OCI-LY7 (cell line): Measurements from ENCODE around the gene LGALS16. TPM values are rescaled to one million over a fixed set of nuclear protein-coding genes. Genes with fewer than 3 reads are reported as not detected.

ENCODE experiments used
- Bru-seq: library from RNA; stranded (reverse); fragments of 400-500 nt; gene quantifications from one replicate; lab custom pipeline; 2021; lab: Mats Ljungman, UMichigan
- BruChase-seq, 2 experiments: library from RNA; stranded (reverse); fragments of 400-500 nt; gene quantifications; one replicate each; lab custom pipeline; 2021; lab: Mats Ljungman, UMichigan
- BruUV-seq: library from RNA; stranded (reverse); fragments of 400-500 nt; replicated peaks from 2 replicates; lab custom pipeline; 2021; lab: Mats Ljungman, UMichigan
- CTCF ChIA-PET: fragments of 300-600 bp; sonication (Branson Sonifier 250); formaldehyde crosslinking; loops from one replicate; lab custom pipeline; 2022; ENCODE audit warnings: antibody characterized with exemption; ENCODE audit not compliant: unreplicated experiment; lab: Charles Lee
- POLR2A ChIA-PET: fragments of 300-600 bp; sonication (Branson Sonifier 250); formaldehyde crosslinking; loops from one replicate; lab custom pipeline; 2022; ENCODE audit warnings: antibody characterized with exemption; lab: Charles Lee
- DNase-seq: peaks from one replicate; pipeline ENCODE4 v3.0.0-alpha.2; 2015; ENCODE audit warnings: low spot score
- H2AFZ ChIP-seq: fragments of 200-600 bp; sonication (generic), shearing (Covaris generic); 2 replicates; pipeline ENCODE4 v1.6.1; 2014; ENCODE audit warnings: mild to moderate bottlenecking, antibody characterized with exemption, low read length, moderate library complexity
- H3K27ac ChIP-seq: fragments of 200-600 bp; sonication (generic); 2 replicates; pipeline ENCODE4 v1.5.1; 2014; ENCODE audit warnings: mixed run types, low read depth, mild to moderate bottlenecking, moderate library complexity, low read length, inconsistent platforms; ENCODE audit not compliant: poor library complexity, severe bottlenecking
- H3K36me3 ChIP-seq: fragments of 200-600 bp; sonication (generic); 2 replicates; pipeline ENCODE4 v1.6.1; 2014; ENCODE audit warnings: mild to moderate bottlenecking, antibody characterized with exemption, low read length, moderate library complexity, mixed read lengths; ENCODE audit not compliant: insufficient read depth
- H3K4me1 ChIP-seq: fragments of 200-600 bp; sonication (generic); 2 replicates; pipeline ENCODE4 v1.5.1; 2014; ENCODE audit warnings: mild to moderate bottlenecking, low read length; ENCODE audit not compliant: insufficient read depth, poor library complexity, severe bottlenecking
- H3K4me2 ChIP-seq: fragments of 200-600 bp; sonication (generic); 2 replicates; pipeline ENCODE4 v1.6.1; 2014; ENCODE audit warnings: mild to moderate bottlenecking, low read length
- H3K4me3 ChIP-seq: fragments of 200-600 bp; sonication (generic); 2 replicates; pipeline ENCODE4 v1.5.1; 2014; ENCODE audit warnings: mild to moderate bottlenecking, low read depth, low read length; ENCODE audit not compliant: poor library complexity, severe bottlenecking
- H3K79me2 ChIP-seq: fragments of 200-600 bp; sonication (generic); 2 replicates; pipeline ENCODE4 v1.6.1; 2016; ENCODE audit warnings: low read depth, mild to moderate bottlenecking, low read length, moderate library complexity, mixed read lengths; ENCODE audit not compliant: insufficient read depth
- H3K9me2 ChIP-seq: fragments of 200-600 bp; sonication (generic); 2 replicates; pipeline ENCODE4 v1.6.1; 2016; ENCODE audit warnings: mild to moderate bottlenecking, low read length, mixed read lengths; ENCODE audit not compliant: insufficient read depth
- H3K9me3 ChIP-seq: fragments of 200-600 bp; sonication (generic); 2 replicates; pipeline ENCODE4 v1.6.1; 2014; ENCODE audit warnings: mild to moderate bottlenecking, mixed run types, low read length, mixed read lengths
- H4K20me1 ChIP-seq: fragments of 200-600 bp; sonication (generic); 2 replicates; pipeline ENCODE4 v1.6.1; 2014; ENCODE audit warnings: mild to moderate bottlenecking, antibody characterized with exemption, low read length, moderate library complexity, mixed read lengths; ENCODE audit not compliant: insufficient read depth
- EZH2phosphoT487 ChIP-seq: fragments of 200-600 bp; sonication (generic); IDR thresholded peaks from 2 replicates; pipeline ENCODE4 v1.6.1; 2018; ENCODE audit warnings: low read depth, borderline replicate concordance, mild to moderate bottlenecking, mixed run types, antibody characterized with exemption, low read length, moderate library complexity, mixed read lengths
- intact Hi-C: fragments of 100-400 bp; cut with micrococcal nuclease; formaldehyde crosslinking; loops from one replicate; pipeline ENCODE4 v1.10.0; 2022; ENCODE audit not compliant: unreplicated experiment
- long read RNA-seq: library from polyadenylated mRNA; stranded (forward); transcript quantifications from one replicate; pipeline ENCODE4 v2.0.0, GENCODE V29; 2022
- total RNA-seq, 2 experiments: library from RNA; depleted of rRNA in 1 of 2; stranded (reverse); fragments of >200 nt in 1 of 2; shearing (Covaris generic) in 1 of 2; gene quantifications; 2 replicates each; pipeline ENCODE4 v1.2.3, GENCODE V29; 2014 to 2022
- TF ChIP-seq, protein P1 (sequence below): fragments of 200-600 bp; sonication (generic); conservative IDR thresholded peaks from 2 replicates; pipeline ENCODE4 v1.5.1; 2014; ENCODE audit warnings: mild to moderate bottlenecking, antibody characterized with exemption, low read length, moderate library complexity, mixed read lengths

Gene LGALS16
- total RNA-seq (2014; rRNA removed; shearing (Covaris generic)) (not detected in 2 replicates), total RNA-seq (2022) (not detected in 2 replicates), Bru-seq, nascent RNA (not detected), BruChase-seq, experiment 1, labeled RNA remaining after a 6-hour chase (not detected), BruChase-seq, experiment 2, labeled RNA remaining after a 2-hour chase (not detected)
- long read RNA-seq: 0 reads

DNA sequence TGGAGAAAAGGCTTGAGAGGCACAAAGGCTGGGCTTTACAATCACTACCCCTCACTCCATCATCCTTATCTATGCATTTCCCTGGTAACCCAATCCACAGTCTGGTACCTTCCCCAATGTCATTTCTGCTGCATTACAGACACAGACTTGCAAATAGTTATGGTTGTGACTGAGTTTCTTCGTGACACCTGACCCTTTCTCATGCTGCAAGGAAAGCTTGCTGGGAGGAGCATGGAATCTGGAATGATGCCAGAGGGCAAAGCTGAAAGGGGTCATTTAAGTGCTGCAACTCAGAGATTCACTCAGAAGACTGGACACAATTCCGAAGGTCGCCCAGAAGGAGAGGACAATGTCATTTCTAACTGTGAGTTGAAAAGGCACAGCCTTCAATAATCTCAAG lies at the start of gene LGALS16:
LGALS16 (plus strand) TSS at position 301 of the 400 bp plus-strand sequence; CDS start at position 350, 49 bp downstream.
- DNase-seq: no peak
- intact Hi-C loops: no loop called here
- H3K36me3 ChIP-seq: no peaks in the 10 kb centered on the region
- no peak within 1 kb of the TSS for H3K4me2 ChIP-seq
- no peaks in the 10 kb centered on the region for H3K9me3 ChIP-seq
- H2AFZ ChIP-seq: no peak within 1 kb of the TSS
- no peak within 1 kb of the TSS for H3K4me3 ChIP-seq
- H3K4me1 ChIP-seq: no peaks in the 10 kb centered on the region
- BruUV-seq: no TSS peak
- no peaks in the 10 kb centered on the region for H3K79me2 ChIP-seq
- ChIA-PET CTCF (no interaction called here), POLR2A (no interaction called here)
- TF ChIP-seq, protein P1, sequence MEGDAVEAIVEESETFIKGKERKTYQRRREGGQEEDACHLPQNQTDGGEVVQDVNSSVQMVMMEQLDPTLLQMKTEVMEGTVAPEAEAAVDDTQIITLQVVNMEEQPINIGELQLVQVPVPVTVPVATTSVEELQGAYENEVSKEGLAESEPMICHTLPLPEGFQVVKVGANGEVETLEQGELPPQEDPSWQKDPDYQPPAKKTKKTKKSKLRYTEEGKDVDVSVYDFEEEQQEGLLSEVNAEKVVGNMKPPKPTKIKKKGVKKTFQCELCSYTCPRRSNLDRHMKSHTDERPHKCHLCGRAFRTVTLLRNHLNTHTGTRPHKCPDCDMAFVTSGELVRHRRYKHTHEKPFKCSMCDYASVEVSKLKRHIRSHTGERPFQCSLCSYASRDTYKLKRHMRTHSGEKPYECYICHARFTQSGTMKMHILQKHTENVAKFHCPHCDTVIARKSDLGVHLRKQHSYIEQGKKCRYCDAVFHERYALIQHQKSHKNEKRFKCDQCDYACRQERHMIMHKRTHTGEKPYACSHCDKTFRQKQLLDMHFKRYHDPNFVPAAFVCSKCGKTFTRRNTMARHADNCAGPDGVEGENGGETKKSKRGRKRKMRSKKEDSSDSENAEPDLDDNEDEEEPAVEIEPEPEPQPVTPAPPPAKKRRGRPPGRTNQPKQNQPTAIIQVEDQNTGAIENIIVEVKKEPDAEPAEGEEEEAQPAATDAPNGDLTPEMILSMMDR: no peak
- no peak for TF ChIP-seq EZH2phosphoT487
- no peaks in the 10 kb centered on the region for H4K20me1 ChIP-seq
- no peaks in the 10 kb centered on the region for H3K9me2 ChIP-seq
- no peak within 1 kb of the TSS for H3K27ac ChIP-seq

DNA sequence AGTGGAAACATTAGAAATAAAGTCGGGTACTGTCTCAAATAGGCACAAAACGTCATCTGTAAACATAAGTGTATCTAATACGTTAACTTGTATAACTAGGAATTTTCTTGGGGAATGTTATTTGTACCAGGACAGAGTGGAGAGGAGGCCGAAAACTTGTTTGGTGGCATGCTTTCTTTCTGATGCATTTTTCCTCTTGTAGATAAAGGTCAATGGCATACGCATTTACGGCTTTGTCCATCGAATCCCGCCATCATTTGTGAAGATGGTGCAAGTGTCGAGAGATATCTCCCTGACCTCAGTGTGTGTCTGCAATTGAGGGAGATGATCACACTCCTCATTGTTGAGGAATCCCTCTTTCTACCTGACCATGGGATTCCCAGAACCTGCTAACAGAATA lies 48.7 kb upstream of the LGALS16 start:
- H3K9me2 ChIP-seq: no peaks in the 10 kb centered on the region
- TF ChIP-seq, protein P1: no peak
- no peak for TF ChIP-seq EZH2phosphoT487
- CTCF ChIA-PET: no interaction called here
- no peaks in the 10 kb centered on the region for H3K36me3 ChIP-seq
- intact Hi-C loops: no loop called here
- no TSS peak for BruUV-seq
- H3K4me3 ChIP-seq: no peak overlapping the region
- no peak overlapping the region for H3K4me2 ChIP-seq
- DNase-seq: no peak
- H2AFZ ChIP-seq: no peak overlapping the region
- POLR2A ChIA-PET: no interaction called here
- no peaks in the 10 kb centered on the region for H3K4me1 ChIP-seq
- no peak overlapping the region for H3K27ac ChIP-seq
- H3K9me3 ChIP-seq: no peaks in the 10 kb centered on the region
- no peaks in the 10 kb centered on the region for H3K79me2 ChIP-seq
- no peaks in the 10 kb centered on the region for H4K20me1 ChIP-seq

DNA sequence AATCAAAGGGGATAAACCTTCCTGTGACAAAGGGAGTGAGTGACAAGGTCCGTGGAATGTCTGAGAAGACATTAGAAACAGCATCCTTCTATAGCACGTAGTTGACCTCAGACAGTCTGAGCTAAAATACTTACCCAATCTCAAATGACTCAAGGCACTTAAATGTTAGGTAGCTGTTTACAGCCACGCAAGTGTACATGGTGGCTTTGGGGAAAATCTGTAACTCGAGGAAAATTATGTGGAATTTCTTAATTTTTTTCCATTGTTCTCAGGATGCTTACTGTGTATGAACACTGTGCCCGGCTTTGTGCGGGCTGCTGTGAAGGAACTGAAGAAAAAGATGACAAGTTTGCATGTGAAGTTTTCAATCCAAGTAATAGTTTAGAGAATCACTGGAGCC lies 48.2 kb upstream of the LGALS16 start:
- TF ChIP-seq, protein P1: no peak
- TF ChIP-seq EZH2phosphoT487: no peak
- ChIA-PET POLR2A (no interaction called here), CTCF (no interaction called here)
- Histone ChIP-seq H3K4me2 (no peak overlapping the region), H3K4me3 (no peak overlapping the region), H2AFZ (no peak overlapping the region), H3K9me2 (no peaks in the 10 kb centered on the region), H4K20me1 (no peaks in the 10 kb centered on the region), H3K36me3 (no peaks in the 10 kb centered on the region), H3K79me2 (no peaks in the 10 kb centered on the region), H3K4me1 (no peaks in the 10 kb centered on the region), H3K9me3 (no peaks in the 10 kb centered on the region), H3K27ac (no peak overlapping the region)
- intact Hi-C loops: no loop called here
- no TSS peak for BruUV-seq
- DNase-seq: no peak
